ENCODE results near the gene GPR157. TPM values are rescaled to one million over a fixed set of nuclear protein-coding genes. Genes with fewer than 3 reads are reported as not detected.

GPR157 gene
- total RNA-seq, 1 donor = 5.4 TPM

GRCh38 chr1:9110669-9111356, 18.1 kb downstream of the GPR157 start:
- H2AFZ ChIP-seq (ENCODE audit: low read length) = peak overlapping the region; percentile 12
- H4K20me1 ChIP-seq (ENCODE audit: insufficient read depth, low read length) = no peaks in the 10 kb centered on the region
- H3K36me3 ChIP-seq (ENCODE audit: insufficient read depth, low read length) = no peaks in the 10 kb centered on the region
- H3K27me3 ChIP-seq (ENCODE audit: insufficient read depth, low read length) = no peaks in the 10 kb centered on the region
- H3K4me1 ChIP-seq (ENCODE audit: insufficient read depth, low read length) = no peaks in the 10 kb centered on the region
- peak; percentile 96 for TF ChIP-seq CTCF (IDR thresholded peaks at IDR 0.05; ENCODE audit: extremely low read depth, low read depth, low read length)
- H3K27ac ChIP-seq (ENCODE audit: low read depth, low read length) = no peak overlapping the region
- H3K79me2 ChIP-seq (ENCODE audit: insufficient read depth, low read length) = no peaks in the 10 kb centered on the region
- no peaks in the 10 kb centered on the region for H3K9me3 ChIP-seq (ENCODE audit: low read depth, low read length)
- DNase-seq (ENCODE audit: insufficient read length, low spot score, missing footprints) = peak; percentile 97
- no peak overlapping the region for H3K4me2 ChIP-seq (ENCODE audit: insufficient read depth, low read length)
- no peak overlapping the region for H3K4me3 ChIP-seq (ENCODE audit: insufficient read depth, low read length)

- H3K27me3 ChIP-seq (ENCODE audit: insufficient read depth, low read length) = no peaks in the 10 kb centered on the region
- no peak for DNase-seq (ENCODE audit: insufficient read length, low spot score, missing footprints)
Measured at GRCh38 chr1:9108056-9108665, 20.7 kb downstream of the GPR157 start.

GRCh38 chr1:9107136-9107535, 21.8 kb downstream of the GPR157 start:
- Histone ChIP-seq H3K36me3 (ENCODE audit: insufficient read depth, low read length) (no peaks in the 10 kb centered on the region), H2AFZ (ENCODE audit: low read length) (no peak overlapping the region), H3K9me3 (ENCODE audit: low read depth, low read length) (no peaks in the 10 kb centered on the region), H3K27me3 (ENCODE audit: insufficient read depth, low read length) (no peaks in the 10 kb centered on the region), H3K27ac (ENCODE audit: low read depth, low read length) (no peak overlapping the region), H3K79me2 (ENCODE audit: insufficient read depth, low read length) (no peaks in the 10 kb centered on the region), H3K4me1 (ENCODE audit: insufficient read depth, low read length) (no peaks in the 10 kb centered on the region), H4K20me1 (ENCODE audit: insufficient read depth, low read length) (no peaks in the 10 kb centered on the region), H3K4me2 (ENCODE audit: insufficient read depth, low read length) (no peak overlapping the region), H3K4me3 (ENCODE audit: insufficient read depth, low read length) (no peak overlapping the region)
- TF ChIP-seq CTCF (IDR thresholded peaks at IDR 0.05; ENCODE audit: extremely low read depth, low read depth, low read length) = no peak
- peak; percentile 23 for DNase-seq (ENCODE audit: insufficient read length, low spot score, missing footprints)

More at GRCh38 chr1:9108056-9108665, 20.7 kb downstream of the GPR157 start:
- Histone ChIP-seq H3K36me3 (ENCODE audit: insufficient read depth, low read length) (no peaks in the 10 kb centered on the region), H2AFZ (ENCODE audit: low read length) (no peak overlapping the region), H3K4me1 (ENCODE audit: insufficient read depth, low read length) (no peaks in the 10 kb centered on the region), H3K9me3 (ENCODE audit: low read depth, low read length) (no peaks in the 10 kb centered on the region), H4K20me1 (ENCODE audit: insufficient read depth, low read length) (no peaks in the 10 kb centered on the region), H3K27ac (ENCODE audit: low read depth, low read length) (no peak overlapping the region), H3K79me2 (ENCODE audit: insufficient read depth, low read length) (no peaks in the 10 kb centered on the region), H3K4me2 (ENCODE audit: insufficient read depth, low read length) (no peak overlapping the region), H3K4me3 (ENCODE audit: insufficient read depth, low read length) (no peak overlapping the region)
- no peak for TF ChIP-seq CTCF (IDR thresholded peaks at IDR 0.05; ENCODE audit: extremely low read depth, low read depth, low read length)

- Histone ChIP-seq H3K4me2 (ENCODE audit: insufficient read depth, low read length) (no peak overlapping the region), H3K4me1 (ENCODE audit: insufficient read depth, low read length) (peaks cover 2% of the 10 kb centered on the region), H3K27ac (ENCODE audit: low read depth, low read length) (no peak overlapping the region), H3K79me2 (ENCODE audit: insufficient read depth, low read length) (no peaks in the 10 kb centered on the region), H3K27me3 (ENCODE audit: insufficient read depth, low read length) (no peaks in the 10 kb centered on the region), H4K20me1 (ENCODE audit: insufficient read depth, low read length) (no peaks in the 10 kb centered on the region), H2AFZ (ENCODE audit: low read length) (no peak overlapping the region), H3K36me3 (ENCODE audit: insufficient read depth, low read length) (no peaks in the 10 kb centered on the region), H3K9me3 (ENCODE audit: low read depth, low read length) (no peaks in the 10 kb centered on the region), H3K4me3 (ENCODE audit: insufficient read depth, low read length) (no peak overlapping the region)
- TF ChIP-seq CTCF (IDR thresholded peaks at IDR 0.05; ENCODE audit: extremely low read depth, low read depth, low read length) = no peak
- peak; percentile 70 for DNase-seq (ENCODE audit: insufficient read length, low spot score, missing footprints)
Measured at GRCh38 chr1:9106286-9106685, 22.6 kb downstream of the GPR157 start.
